ENCODE results near the gene POP7.
A peak's percentile ranks its signal among the peaks of the same experiment; 100 is the strongest.
"Not testable (repeated sequence)": the region's sequence is repeated elsewhere in the genome, so short reads cannot be mapped to it uniquely, and the experiment has no call there.

The POP7 gene

DNA sequence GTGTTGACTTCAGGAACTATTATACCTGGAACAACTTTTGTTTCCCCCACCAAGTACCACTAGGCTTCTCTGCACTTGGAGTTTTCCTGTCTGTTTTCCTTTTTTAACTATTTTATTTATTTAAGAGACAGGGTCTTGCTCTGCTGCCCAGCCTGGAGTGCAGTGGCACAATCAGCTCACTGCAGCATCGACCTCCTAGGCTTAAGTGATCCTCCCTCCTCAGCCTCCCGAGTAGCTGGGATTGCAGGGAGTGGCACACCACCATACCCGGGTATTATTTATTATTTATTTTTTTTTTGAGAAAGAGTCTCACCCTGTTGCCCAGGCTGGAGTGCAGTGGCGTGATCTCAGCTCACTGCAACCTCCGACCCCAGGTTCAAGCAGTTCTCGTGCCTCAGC lies 9.8 kb upstream of the POP7 start:
- H3K4me3 ChIP-seq: no peak overlapping the region
- no peak for DNase-seq (ENCODE audit: low spot score)
- H3K27ac ChIP-seq: no peak overlapping the region
- TF ChIP-seq CTCF (IDR thresholded peaks at IDR 0.05): no peak

DNA sequence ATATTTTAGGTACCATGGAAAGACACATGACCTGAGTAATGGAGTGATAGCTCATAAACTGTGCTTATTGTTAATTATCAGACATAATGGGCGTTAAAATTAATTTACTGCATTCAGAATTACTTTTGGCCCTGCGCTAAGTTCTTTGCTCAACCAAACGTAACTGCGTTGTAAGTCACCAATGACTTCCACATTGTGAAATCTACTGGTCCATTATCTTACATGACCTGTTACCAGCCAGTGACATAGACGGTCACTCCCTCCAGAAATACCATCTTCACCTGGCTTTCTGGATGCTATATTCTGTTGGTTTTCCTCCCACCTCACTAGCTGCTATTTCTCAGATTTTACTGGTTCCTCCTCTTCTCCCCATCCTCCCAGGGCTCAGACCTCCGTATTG lies 6.9 kb upstream of the POP7 start:
- no peak for DNase-seq (ENCODE audit: low spot score)
- H3K4me3 ChIP-seq: no peak overlapping the region
- TF ChIP-seq CTCF (IDR thresholded peaks at IDR 0.05): no peak
- H3K27ac ChIP-seq: no peak overlapping the region

DNA sequence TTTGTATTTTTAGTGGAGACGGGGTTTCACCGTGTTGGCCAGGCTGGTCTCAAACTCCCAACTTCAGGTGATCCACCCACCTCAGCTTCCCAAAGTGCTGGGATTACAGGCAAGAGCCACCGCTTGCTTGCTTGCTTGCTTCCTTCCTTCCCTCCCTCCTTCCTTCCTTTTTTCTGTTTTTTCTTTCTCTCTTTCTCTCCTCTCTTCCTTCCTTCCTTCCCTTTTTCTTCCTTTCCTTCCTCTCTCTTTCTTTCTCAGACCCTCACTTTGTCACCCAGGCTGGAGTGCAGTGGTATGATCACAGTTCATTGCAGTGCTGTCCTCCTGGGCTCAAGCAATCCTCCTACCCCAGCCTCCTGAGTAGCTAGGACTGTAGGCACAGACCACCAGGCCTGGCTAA lies 4.8 kb upstream of the POP7 start:
- not testable (repeated sequence) for H3K4me3 ChIP-seq; H3K27ac ChIP-seq; DNase-seq (ENCODE audit: low spot score)

- peak overlapping the region; percentile 93 for H3K4me3 ChIP-seq
- TF ChIP-seq CTCF (IDR thresholded peaks at IDR 0.05): peak; percentile 91
These were observed 585 bp upstream of the POP7 start for GRCh38 chr7:100705320-100705752.

GRCh38 chr7:100706672-100707311 lies 871 bp downstream of the POP7 start:
- DNase-seq (ENCODE audit: low spot score): no peak
- peak overlapping the region in 1 of 2 donors; percentile 98 for H3K27ac ChIP-seq

More at GRCh38 chr7:100705320-100705752, 585 bp upstream of the POP7 start:
- DNase-seq (ENCODE audit: low spot score): no peak
- H3K27ac ChIP-seq: peak overlapping the region; percentile 95 to 98

GRCh38 chr7:100708395-100708794 lies 2.5 kb downstream of the POP7 start:
- DNase-seq (ENCODE audit: low spot score): no peak
- TF ChIP-seq CTCF (IDR thresholded peaks at IDR 0.05): no peak
- H3K27ac ChIP-seq: no peak overlapping the region
- H3K4me3 ChIP-seq: no peak overlapping the region

More at GRCh38 chr7:100706672-100707311, 871 bp downstream of the POP7 start:
- peak overlapping the region; percentile 93 for H3K4me3 ChIP-seq
- TF ChIP-seq CTCF (IDR thresholded peaks at IDR 0.05): no peak

- Histone ChIP-seq H3K4me3 (no peak overlapping the region), H3K27ac (no peak overlapping the region)
- DNase-seq (ENCODE audit: low spot score): no peak
- TF ChIP-seq CTCF (IDR thresholded peaks at IDR 0.05): no peak
These were observed 4.5 kb downstream of the POP7 start for GRCh38 chr7:100710452-100710851.

Measured in coronary artery (tissue), 2 donors.